Measurements from ENCODE around the gene AOPEP.

AOPEP gene

GRCh38 chr9:94822273-94822672 lies 95.8 kb downstream of the AOPEP start:
- H4K20me1 ChIP-seq (ENCODE audit: insufficient read depth, low read length) = 0 out of 2 replicates have a peak, but pooled peaks cover 3% of the 10 kb centered on the region

GRCh38 chr9:94823710-94824109 lies 97.2 kb downstream of the AOPEP start:
- no peaks in the 10 kb centered on the region for H3K36me3 ChIP-seq (replicated peaks; ENCODE audit: insufficient read depth, low read length)
- H3K9ac ChIP-seq (ENCODE audit: low read length) = no peak overlapping the region
- no peaks in the 10 kb centered on the region for H3K9me2 ChIP-seq (replicated peaks; ENCODE audit: insufficient read depth, low read length)
- H3K27me3 ChIP-seq (replicated peaks; ENCODE audit: insufficient read depth, low read length) = 0 out of 2 replicates have a peak, but pooled peaks cover 3% of the 10 kb centered on the region
- no peak overlapping the region for H2AFZ ChIP-seq (ENCODE audit: low read length)
- peaks cover 13% of the 10 kb centered on the region for H3K4me1 ChIP-seq (ENCODE audit: low read length)
- peaks cover 14% of the 10 kb centered on the region for H3F3A ChIP-seq (ENCODE audit: insufficient read depth, low read length)
- no peaks in the 10 kb centered on the region; the same call in 1 of the 2 replicates for H3K9me3 ChIP-seq (replicated peaks; ENCODE audit: insufficient read depth, low read length)
- H3K4me3 ChIP-seq (ENCODE audit: low read length) = no peak overlapping the region
- no peak for DNase-seq
- no peak overlapping the region for H3K4me2 ChIP-seq (ENCODE audit: low read depth, low read length)
- TF ChIP-seq CTCF (IDR thresholded peaks at IDR 0.05; ENCODE audit: low read length) (no peak), EZH2 (optimal IDR thresholded peaks at IDR 0.05; ENCODE audit: low read depth, low read length) (no peak), EZH2phosphoT487 (IDR thresholded peaks at IDR 0.05; ENCODE audit: low read length) (no peak)
- no peak overlapping the region for H3K27ac ChIP-seq (ENCODE audit: low read length)
- H3K79me2 ChIP-seq (ENCODE audit: low read length) = no peaks in the 10 kb centered on the region
- H4K20me1 ChIP-seq (ENCODE audit: insufficient read depth, low read length) = 0 out of 2 replicates have a peak, but pooled peaks cover 3% of the 10 kb centered on the region

More at GRCh38 chr9:94822273-94822672, 95.8 kb downstream of the AOPEP start:
- DNase-seq = no peak
- Histone ChIP-seq H3K36me3 (replicated peaks; ENCODE audit: insufficient read depth, low read length) (no peaks in the 10 kb centered on the region), H3K4me3 (ENCODE audit: low read length) (no peak overlapping the region), H3K4me1 (ENCODE audit: low read length) (peaks cover 13% of the 10 kb centered on the region), H3K79me2 (ENCODE audit: low read length) (no peaks in the 10 kb centered on the region), H2AFZ (ENCODE audit: low read length) (no peak overlapping the region), H3K9me2 (replicated peaks; ENCODE audit: insufficient read depth, low read length) (no peaks in the 10 kb centered on the region), H3K27ac (ENCODE audit: low read length) (no peak overlapping the region), H3K9ac (ENCODE audit: low read length) (no peak overlapping the region), H3K4me2 (ENCODE audit: low read depth, low read length) (no peak overlapping the region), H3F3A (ENCODE audit: insufficient read depth, low read length) (peaks cover 14% of the 10 kb centered on the region), H3K27me3 (replicated peaks; ENCODE audit: insufficient read depth, low read length) (0 out of 2 replicates have a peak, but pooled peaks cover 3% of the 10 kb centered on the region), H3K9me3 (replicated peaks; ENCODE audit: insufficient read depth, low read length) (no peaks in the 10 kb centered on the region; the same call in 1 of the 2 replicates)
- no peak for TF ChIP-seq EZH2phosphoT487 (IDR thresholded peaks at IDR 0.05; ENCODE audit: low read length)
- no peak for TF ChIP-seq EZH2 (optimal IDR thresholded peaks at IDR 0.05; ENCODE audit: low read depth, low read length)
- TF ChIP-seq CTCF (IDR thresholded peaks at IDR 0.05; ENCODE audit: low read length) = no peak

GRCh38 chr9:94824411-94824810 lies 97.9 kb downstream of the AOPEP start:
- Histone ChIP-seq H3K4me2 (ENCODE audit: low read depth, low read length) (no peak overlapping the region), H3K79me2 (ENCODE audit: low read length) (0 out of 2 replicates have a peak, but pooled peaks cover under 1% of the 10 kb centered on the region), H3K4me1 (ENCODE audit: low read length) (peaks cover 13% of the 10 kb centered on the region), H3K9me2 (replicated peaks; ENCODE audit: insufficient read depth, low read length) (no peaks in the 10 kb centered on the region), H3K9ac (ENCODE audit: low read length) (no peak overlapping the region), H3F3A (ENCODE audit: insufficient read depth, low read length) (peaks cover 14% of the 10 kb centered on the region), H3K27ac (ENCODE audit: low read length) (no peak overlapping the region), H2AFZ (ENCODE audit: low read length) (no peak overlapping the region), H4K20me1 (ENCODE audit: insufficient read depth, low read length) (peaks cover 3% of the 10 kb centered on the region; the same call in 1 of the 2 replicates), H3K9me3 (replicated peaks; ENCODE audit: insufficient read depth, low read length) (no peaks in the 10 kb centered on the region; the same call in 1 of the 2 replicates), H3K36me3 (replicated peaks; ENCODE audit: insufficient read depth, low read length) (no peaks in the 10 kb centered on the region), H3K4me3 (ENCODE audit: low read length) (no peak overlapping the region), H3K27me3 (replicated peaks; ENCODE audit: insufficient read depth, low read length) (0 out of 2 replicates have a peak, but pooled peaks cover 3% of the 10 kb centered on the region)
- TF ChIP-seq CTCF (IDR thresholded peaks at IDR 0.05; ENCODE audit: low read length) = no peak
- TF ChIP-seq EZH2 (optimal IDR thresholded peaks at IDR 0.05; ENCODE audit: low read depth, low read length) = no peak
- TF ChIP-seq EZH2phosphoT487 (IDR thresholded peaks at IDR 0.05; ENCODE audit: low read length) = no peak
- no peak for DNase-seq

All from MM.1S (cell line).